GM23338 (cell line): ENCODE measurements around the gene RAB3IP. TPM values are rescaled to one million over a fixed set of nuclear protein-coding genes. Genes with fewer than 3 reads are reported as not detected.

Experiments
- ATAC-seq: fragments of 200-7000 bp; cut with Tn5 transposase; 3 replicates; pipeline ENCODE4 v1.9.1; 2020
- DNase-seq: peaks from one replicate; pipeline ENCODE4 v3.0.0-alpha.2; 2015; ENCODE audit warnings: low spot score
- H2AFZ ChIP-seq: fragments of 200-600 bp; sonication (generic); 2 replicates; pipeline ENCODE4 v1.8.0; 2016; ENCODE audit warnings: antibody characterized with exemption, mild to moderate bottlenecking, moderate library complexity
- H3F3A ChIP-seq: fragments of 200-600 bp; sonication (generic); replicated peaks from 2 replicates; pipeline ENCODE4 v1.8.0; 2017; ENCODE audit warnings: antibody characterized with exemption, mixed run types, low read depth
- H3K27ac ChIP-seq: fragments of 200-600 bp; sonication (generic); 2 replicates; pipeline ENCODE4 v1.6.1; 2016; ENCODE audit warnings: low read depth
- H3K27me3 ChIP-seq: fragments of 200-600 bp; sonication (generic); 2 replicates; pipeline ENCODE4 v1.8.0; 2016; ENCODE audit warnings: mild to moderate bottlenecking, mixed run types, moderate library complexity; ENCODE audit not compliant: insufficient read depth
- H3K36me3 ChIP-seq: fragments of 200-600 bp; sonication (generic); 2 replicates; pipeline ENCODE4 v1.8.0; 2016; ENCODE audit warnings: mild to moderate bottlenecking; ENCODE audit not compliant: insufficient read depth
- H3K4me1 ChIP-seq: fragments of 200-600 bp; sonication (generic); 2 replicates; pipeline ENCODE4 v1.8.0; 2016; ENCODE audit warnings: mild to moderate bottlenecking, moderate library complexity; ENCODE audit not compliant: insufficient read depth
- H3K4me2 ChIP-seq: fragments of 200-600 bp; sonication (generic); 2 replicates; pipeline ENCODE4 v1.7.1; 2017; ENCODE audit warnings: mixed run types
- H3K4me3 ChIP-seq: fragments of 200-600 bp; sonication (generic); 2 replicates; pipeline ENCODE4 v1.6.1; 2016; ENCODE audit warnings: mixed run types
- H3K79me2 ChIP-seq: fragments of 200-600 bp; sonication (generic); replicated peaks from 2 replicates; pipeline ENCODE4 v1.8.0; 2017; ENCODE audit warnings: mild to moderate bottlenecking; ENCODE audit not compliant: insufficient read depth
- H3K9me2 ChIP-seq: fragments of 200-600 bp; sonication (generic); 2 replicates; pipeline ENCODE4 v1.8.0; 2017; ENCODE audit not compliant: insufficient read depth
- H4K20me1 ChIP-seq: fragments of 200-600 bp; sonication (generic); replicated peaks from 2 replicates; pipeline ENCODE4 v1.8.0; 2017; ENCODE audit warnings: mild to moderate bottlenecking; ENCODE audit not compliant: insufficient read depth
- H3K27ac Mint-ChIP-seq: 2 replicates; pipeline ENCODE4 v1.8.0; 2020; ENCODE audit warnings: inconsistent platforms, mild to moderate bottlenecking, moderate library complexity, mixed read lengths
- H3K27me3 Mint-ChIP-seq: 3 replicates; pipeline ENCODE4 v1.8.0; 2022; ENCODE audit warnings: low read depth, mild to moderate bottlenecking, moderate library complexity, mixed read lengths, inconsistent platforms; ENCODE audit not compliant: insufficient read depth, poor library complexity
- H3K36me3 Mint-ChIP-seq: 3 replicates; pipeline ENCODE4 v1.8.0; 2021; ENCODE audit warnings: low read depth, mild to moderate bottlenecking, inconsistent platforms, moderate library complexity, mixed read lengths
- H3K4me1 Mint-ChIP-seq: 3 replicates; pipeline ENCODE4 v1.8.0; 2020; ENCODE audit warnings: mild to moderate bottlenecking, inconsistent platforms, mixed read lengths
- H3K4me3 Mint-ChIP-seq: 3 replicates; pipeline ENCODE4 v1.8.0; 2021; ENCODE audit warnings: moderate library complexity, mild to moderate bottlenecking, inconsistent platforms, mixed read lengths
- H3K9me3 Mint-ChIP-seq: 3 replicates; pipeline ENCODE4 v1.8.0; 2020; ENCODE audit warnings: moderate library complexity, mild to moderate bottlenecking, inconsistent platforms, mixed read lengths
- CREB1 ChIP-seq: fragments of 250-450 bp; sonication (Bioruptor Pico); IDR thresholded peaks from 2 replicates; pipeline ENCODE4 v1.5.0; 2020; ENCODE audit warnings: low read depth, mild to moderate bottlenecking, moderate library complexity
- EZH2 ChIP-seq: fragments of 200-600 bp; sonication (generic); IDR thresholded peaks from one replicate; pipeline ENCODE4 v1.8.0; 2017; ENCODE audit warnings: antibody characterized with exemption, mild to moderate bottlenecking, low read depth; ENCODE audit not compliant: unreplicated experiment
- EZH2phosphoT487 ChIP-seq: fragments of 200-600 bp; sonication (generic); IDR thresholded peaks from one replicate; pipeline ENCODE4 v1.8.1; 2018; ENCODE audit warnings: antibody characterized with exemption; ENCODE audit not compliant: unreplicated experiment
- JUNB ChIP-seq: IDR thresholded peaks from one replicate; pipeline ENCODE4 v1.6.1; 2016; ENCODE audit warnings: antibody characterized with exemption; ENCODE audit not compliant: unreplicated experiment
- NANOG ChIP-seq: IDR thresholded peaks from 2 replicates; pipeline ENCODE4 v1.6.1; 2016; ENCODE audit warnings: antibody characterized with exemption, borderline replicate concordance
- POLR2AphosphoS5 ChIP-seq: IDR thresholded peaks from 2 replicates; pipeline ENCODE4 v1.6.1; 2016; ENCODE audit warnings: antibody characterized with exemption, low read depth
- STAT1 ChIP-seq: IDR thresholded peaks from one replicate; pipeline ENCODE4 v1.6.1; 2016; ENCODE audit warnings: antibody characterized with exemption; ENCODE audit not compliant: unreplicated experiment
- ZNF114 ChIP-seq: fragments of 250-450 bp; sonication (Bioruptor Pico); IDR thresholded peaks from 2 replicates; pipeline ENCODE4 v1.5.0; 2020; ENCODE audit warnings: mild to moderate bottlenecking, moderate library complexity
- ZNF331 ChIP-seq: fragments of 250-450 bp; sonication (Bioruptor Pico); IDR thresholded peaks from 2 replicates; pipeline ENCODE4 v1.5.0; 2020; ENCODE audit warnings: low read depth, mild to moderate bottlenecking, moderate library complexity
- ZNF462 ChIP-seq: fragments of 250-450 bp; sonication (Bioruptor Pico); IDR thresholded peaks from 2 replicates; pipeline ENCODE4 v1.5.0; 2020; ENCODE audit warnings: mild to moderate bottlenecking, moderate library complexity
- polyA plus RNA-seq: library from polyadenylated mRNA; unstranded; fragments of >200 nt; fragmentation: Nextera tagmentation; extraction: Ambion mirVana; gene quantifications from 2 replicates; pipeline ENCODE4 v1.2.1, GENCODE V29; 2016
- total RNA-seq: library from RNA; depleted of rRNA; stranded (reverse); fragments of >200 nt; shearing (Covaris generic); gene quantifications from 2 replicates; pipeline ENCODE4 v1.2.3, GENCODE V29; 2014
- TF ChIP-seq, protein P1 (sequence below): IDR thresholded peaks from one replicate; pipeline ENCODE4 v1.6.1; 2018; ENCODE audit warnings: antibody characterized with exemption; ENCODE audit not compliant: unreplicated experiment
- TF ChIP-seq, protein P2 (sequence below): IDR thresholded peaks from 2 replicates; pipeline ENCODE4 v1.6.1; 2016; ENCODE audit warnings: antibody characterized with exemption
- TF ChIP-seq, protein P3 (sequence below), 2 experiments: fragments of 200-600 bp in 1 of 2; sonication (generic) in 1 of 2; conservative IDR thresholded peaks; 2 replicates each; pipeline versions ENCODE4 v1.5.1 to v1.6.1; 2016 to 2017; ENCODE audit warnings: antibody characterized with exemption in 2 of 2, low read depth in 2 of 2, mild to moderate bottlenecking in 2 of 2, moderate library complexity in 1 of 2

The RAB3IP gene
- total and polyA plus RNA-seq, 2 experiments from 2014 or later, result 48.6 TPM

DNA sequence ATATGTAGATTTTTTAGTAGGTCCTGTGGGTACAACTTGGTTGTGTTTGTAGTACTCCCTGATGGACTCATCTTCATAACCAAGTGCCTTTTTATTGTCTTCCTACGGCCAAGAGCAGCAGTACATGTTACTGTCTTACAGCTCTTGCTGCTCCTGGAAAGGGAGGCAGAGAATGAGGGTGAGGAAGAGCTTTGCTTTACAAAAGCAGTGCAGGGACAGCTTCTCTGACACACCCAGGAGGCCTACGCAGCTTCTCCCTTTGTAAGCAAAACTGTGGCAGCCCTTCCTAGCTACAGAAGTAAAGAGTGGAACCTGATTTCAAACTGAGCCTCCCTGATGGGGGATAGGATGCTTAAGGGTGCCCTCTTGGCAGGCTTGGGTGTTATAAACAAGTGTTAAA lies 104.9 kb downstream of the RAB3IP start:
- Histone ChIP-seq H3K4me2 (no peak overlapping the region), H4K20me1 (no peaks in the 10 kb centered on the region)

More for the DNA sequence above, 104.9 kb downstream of the RAB3IP start:
- Mint-ChIP-seq H3K9me3 (no peaks in the 10 kb centered on the region), H3K4me3 (no peak overlapping the region), H3K4me1 (no peaks in the 10 kb centered on the region), H3K36me3 (no peaks in the 10 kb centered on the region), H3K27ac (no peak overlapping the region), H3K27me3 (peaks cover 4% of the 10 kb centered on the region)
- Histone ChIP-seq H3K27ac (no peak overlapping the region), H3K79me2 (no peaks in the 10 kb centered on the region), H3K4me1 (no peaks in the 10 kb centered on the region), H3K9me2 (no peaks in the 10 kb centered on the region), H3K4me3 (no peak overlapping the region), H3F3A (no peaks in the 10 kb centered on the region), H3K36me3 (no peaks in the 10 kb centered on the region), H3K27me3 (no peaks in the 10 kb centered on the region), H2AFZ (peak overlapping the region; percentile 69; the same call in 1 of the 2 replicates)
- ATAC-seq, result no peak
- no peak for DNase-seq
- TF ChIP-seq ZNF114 (no peak), JUNB (no peak), EZH2phosphoT487 (no peak), NANOG (no peak), CREB1 (CRISPR knock-in tag) (no peak), POLR2AphosphoS5 (no peak), EZH2 (no peak), STAT1 (no peak), ZNF331 (no peak), ZNF462 (CRISPR knock-in tag) (no peak)
- TF ChIP-seq, protein P1, sequence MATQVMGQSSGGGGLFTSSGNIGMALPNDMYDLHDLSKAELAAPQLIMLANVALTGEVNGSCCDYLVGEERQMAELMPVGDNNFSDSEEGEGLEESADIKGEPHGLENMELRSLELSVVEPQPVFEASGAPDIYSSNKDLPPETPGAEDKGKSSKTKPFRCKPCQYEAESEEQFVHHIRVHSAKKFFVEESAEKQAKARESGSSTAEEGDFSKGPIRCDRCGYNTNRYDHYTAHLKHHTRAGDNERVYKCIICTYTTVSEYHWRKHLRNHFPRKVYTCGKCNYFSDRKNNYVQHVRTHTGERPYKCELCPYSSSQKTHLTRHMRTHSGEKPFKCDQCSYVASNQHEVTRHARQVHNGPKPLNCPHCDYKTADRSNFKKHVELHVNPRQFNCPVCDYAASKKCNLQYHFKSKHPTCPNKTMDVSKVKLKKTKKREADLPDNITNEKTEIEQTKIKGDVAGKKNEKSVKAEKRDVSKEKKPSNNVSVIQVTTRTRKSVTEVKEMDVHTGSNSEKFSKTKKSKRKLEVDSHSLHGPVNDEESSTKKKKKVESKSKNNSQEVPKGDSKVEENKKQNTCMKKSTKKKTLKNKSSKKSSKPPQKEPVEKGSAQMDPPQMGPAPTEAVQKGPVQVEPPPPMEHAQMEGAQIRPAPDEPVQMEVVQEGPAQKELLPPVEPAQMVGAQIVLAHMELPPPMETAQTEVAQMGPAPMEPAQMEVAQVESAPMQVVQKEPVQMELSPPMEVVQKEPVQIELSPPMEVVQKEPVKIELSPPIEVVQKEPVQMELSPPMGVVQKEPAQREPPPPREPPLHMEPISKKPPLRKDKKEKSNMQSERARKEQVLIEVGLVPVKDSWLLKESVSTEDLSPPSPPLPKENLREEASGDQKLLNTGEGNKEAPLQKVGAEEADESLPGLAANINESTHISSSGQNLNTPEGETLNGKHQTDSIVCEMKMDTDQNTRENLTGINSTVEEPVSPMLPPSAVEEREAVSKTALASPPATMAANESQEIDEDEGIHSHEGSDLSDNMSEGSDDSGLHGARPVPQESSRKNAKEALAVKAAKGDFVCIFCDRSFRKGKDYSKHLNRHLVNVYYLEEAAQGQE, result no peak
- TF ChIP-seq, protein P2, sequence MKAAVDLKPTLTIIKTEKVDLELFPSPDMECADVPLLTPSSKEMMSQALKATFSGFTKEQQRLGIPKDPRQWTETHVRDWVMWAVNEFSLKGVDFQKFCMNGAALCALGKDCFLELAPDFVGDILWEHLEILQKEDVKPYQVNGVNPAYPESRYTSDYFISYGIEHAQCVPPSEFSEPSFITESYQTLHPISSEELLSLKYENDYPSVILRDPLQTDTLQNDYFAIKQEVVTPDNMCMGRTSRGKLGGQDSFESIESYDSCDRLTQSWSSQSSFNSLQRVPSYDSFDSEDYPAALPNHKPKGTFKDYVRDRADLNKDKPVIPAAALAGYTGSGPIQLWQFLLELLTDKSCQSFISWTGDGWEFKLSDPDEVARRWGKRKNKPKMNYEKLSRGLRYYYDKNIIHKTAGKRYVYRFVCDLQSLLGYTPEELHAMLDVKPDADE, result no peak
- TF ChIP-seq, protein P3, sequence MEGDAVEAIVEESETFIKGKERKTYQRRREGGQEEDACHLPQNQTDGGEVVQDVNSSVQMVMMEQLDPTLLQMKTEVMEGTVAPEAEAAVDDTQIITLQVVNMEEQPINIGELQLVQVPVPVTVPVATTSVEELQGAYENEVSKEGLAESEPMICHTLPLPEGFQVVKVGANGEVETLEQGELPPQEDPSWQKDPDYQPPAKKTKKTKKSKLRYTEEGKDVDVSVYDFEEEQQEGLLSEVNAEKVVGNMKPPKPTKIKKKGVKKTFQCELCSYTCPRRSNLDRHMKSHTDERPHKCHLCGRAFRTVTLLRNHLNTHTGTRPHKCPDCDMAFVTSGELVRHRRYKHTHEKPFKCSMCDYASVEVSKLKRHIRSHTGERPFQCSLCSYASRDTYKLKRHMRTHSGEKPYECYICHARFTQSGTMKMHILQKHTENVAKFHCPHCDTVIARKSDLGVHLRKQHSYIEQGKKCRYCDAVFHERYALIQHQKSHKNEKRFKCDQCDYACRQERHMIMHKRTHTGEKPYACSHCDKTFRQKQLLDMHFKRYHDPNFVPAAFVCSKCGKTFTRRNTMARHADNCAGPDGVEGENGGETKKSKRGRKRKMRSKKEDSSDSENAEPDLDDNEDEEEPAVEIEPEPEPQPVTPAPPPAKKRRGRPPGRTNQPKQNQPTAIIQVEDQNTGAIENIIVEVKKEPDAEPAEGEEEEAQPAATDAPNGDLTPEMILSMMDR (conservative IDR thresholded peaks at IDR 0.05; ENCODE audit: low read depth in 2 of 2), result no peak
